Right atrium auricular region (tissue), 2 donors: ENCODE measurements around the gene COG3. TPM values are rescaled to one million over a fixed set of nuclear protein-coding genes. Genes with fewer than 3 reads are reported as not detected.

Source experiments
- DNase-seq: peaks from one replicate; pipeline ENCODE4 v3.0.0-alpha.2; 2019; ENCODE audit warnings: low spot score
- H3K27ac ChIP-seq, 2 donors: fragments of 200-600 bp; sonication (generic); 1 replicate in 1 of 2; 2 replicates in 1 of 2; pipeline ENCODE4 v1.5.1; 2016 to 2019
- H3K27me3 ChIP-seq, 2 donors: fragments of 200-600 bp; sonication (generic); one replicate each; pipeline versions ENCODE4 v1.5.1 to v1.6.0; 2017 to 2019
- H3K36me3 ChIP-seq: fragments of 200-600 bp; sonication (generic); one replicate; pipeline ENCODE4 v1.5.1; 2016
- H3K4me1 ChIP-seq, 2 donors: fragments of 200-600 bp; sonication (generic); one replicate each; pipeline versions ENCODE4 v1.5.1 to v1.6.0; 2017 to 2019
- H3K4me3 ChIP-seq, 2 donors: fragments of 200-600 bp; sonication (generic); 1 replicate in 1 of 2; 2 replicates in 1 of 2; pipeline ENCODE4 v1.5.1; 2017 to 2019; ENCODE audit warnings: mild to moderate bottlenecking in 1 of 2, moderate library complexity in 1 of 2
- H3K9me3 ChIP-seq, 2 donors: fragments of 200-600 bp; sonication (generic); one replicate each; pipeline ENCODE4 v1.5.1; 2019
- CTCF ChIP-seq, 2 donors: fragments of 200-600 bp; sonication (generic); IDR thresholded peaks; one replicate each; pipeline ENCODE4 v1.5.1; 2019; ENCODE audit warnings: antibody characterized with exemption in 2 of 2
- total RNA-seq, 2 donors: library from RNA; depleted of rRNA; stranded (reverse); fragments of >200 nt; gene quantifications; one replicate each; pipeline ENCODE4 v1.1.0, GENCODE V29; 2016

Gene COG3
- total RNA-seq, 2 donors from 2014 or later, result 15.7 to 20.3 TPM

DNA sequence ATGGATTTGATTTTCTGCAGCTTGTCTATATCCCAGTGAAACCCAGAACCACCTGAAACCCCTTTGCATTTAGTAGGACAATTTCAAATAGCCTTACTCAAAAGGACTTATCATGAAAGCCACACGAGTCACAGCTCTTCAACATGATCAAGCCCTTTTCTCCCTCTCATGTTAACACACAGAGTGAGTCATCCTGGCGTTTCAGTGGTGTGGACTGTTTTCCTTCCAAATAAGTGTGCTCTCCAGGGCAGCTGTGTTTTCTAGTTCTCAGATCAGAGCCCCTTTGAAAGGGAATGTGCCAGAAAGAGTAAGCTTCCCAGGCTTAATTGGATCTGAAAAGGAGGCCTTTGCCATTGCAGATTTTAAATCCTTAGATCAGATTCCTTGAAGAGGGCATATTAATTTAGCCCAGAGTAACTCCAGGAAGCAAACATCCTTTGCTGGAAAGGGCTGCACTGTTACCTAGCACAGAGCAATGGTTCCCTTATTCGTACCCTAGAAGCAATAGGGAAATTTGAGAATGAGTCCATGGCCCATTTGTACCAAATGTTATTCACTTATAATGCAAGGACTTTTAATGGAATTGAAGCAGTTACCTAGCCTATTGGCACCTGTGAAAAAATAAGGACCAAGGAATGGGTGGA lies 99.5 kb downstream of the COG3 start:
- Histone ChIP-seq H3K27me3 (no peaks in the 10 kb centered on the region), H3K9me3 (no peaks in the 10 kb centered on the region), H3K36me3 (no peaks in the 10 kb centered on the region), H3K4me1 (no peaks in the 10 kb centered on the region), H3K4me3 (no peak overlapping the region), H3K27ac (no peak overlapping the region)
- TF ChIP-seq CTCF (IDR thresholded peaks at IDR 0.05), result no peak
- DNase-seq, result no peak

- Histone ChIP-seq H3K9me3 (no peaks in the 10 kb centered on the region), H3K36me3 (no peaks in the 10 kb centered on the region), H3K4me3 (no peak overlapping the region), H3K27ac (no peak overlapping the region), H3K27me3 (no peaks in the 10 kb centered on the region), H3K4me1 (no peaks in the 10 kb centered on the region)
- TF ChIP-seq CTCF (IDR thresholded peaks at IDR 0.05), result no peak
- DNase-seq, result no peak
Measured at GRCh38 chr13:45565331-45565730, 100.6 kb downstream of the COG3 start.

GRCh38 chr13:45575146-45575829 lies 110.5 kb downstream of the COG3 start:
- Histone ChIP-seq H3K4me3 (no peak overlapping the region), H3K4me1 (no peaks in the 10 kb centered on the region), H3K36me3 (no peaks in the 10 kb centered on the region), H3K9me3 (no peaks in the 10 kb centered on the region), H3K27me3 (no peaks in the 10 kb centered on the region), H3K27ac (no peak overlapping the region)
- no peak for TF ChIP-seq CTCF (IDR thresholded peaks at IDR 0.05)
- no peak for DNase-seq

DNA sequence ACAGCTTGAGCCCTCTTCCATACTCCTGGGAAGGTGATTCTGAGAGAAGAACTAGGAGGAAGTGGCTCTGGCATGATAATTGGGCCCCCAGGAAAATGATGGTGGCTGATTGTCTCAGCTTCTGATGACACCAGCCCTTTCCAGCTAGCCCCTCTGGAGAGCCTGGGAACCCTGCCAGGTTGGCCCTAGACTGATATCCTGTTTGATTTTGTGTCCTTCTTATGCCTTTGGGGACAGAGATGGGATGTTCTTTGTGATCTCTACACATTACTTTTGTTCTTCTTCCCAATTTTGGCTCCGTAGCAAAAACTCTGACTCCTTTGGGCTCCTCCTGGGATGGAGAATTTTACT lies 111.1 kb downstream of the COG3 start:
- H3K27me3 ChIP-seq, result no peaks in the 10 kb centered on the region
- no peak for DNase-seq
- H3K9me3 ChIP-seq, result no peaks in the 10 kb centered on the region
- H3K36me3 ChIP-seq, result no peaks in the 10 kb centered on the region
- no peak overlapping the region for H3K27ac ChIP-seq
- no peak for TF ChIP-seq CTCF (IDR thresholded peaks at IDR 0.05)
- no peaks in the 10 kb centered on the region for H3K4me1 ChIP-seq
- no peak overlapping the region for H3K4me3 ChIP-seq

- H3K27me3 ChIP-seq, result no peaks in the 10 kb centered on the region
- DNase-seq, result no peak
- TF ChIP-seq CTCF (IDR thresholded peaks at IDR 0.05), result no peak
- H3K4me1 ChIP-seq, result no peaks in the 10 kb centered on the region
- H3K9me3 ChIP-seq, result no peaks in the 10 kb centered on the region
- no peak overlapping the region for H3K4me3 ChIP-seq
- H3K27ac ChIP-seq, result no peak overlapping the region
- no peaks in the 10 kb centered on the region for H3K36me3 ChIP-seq
Measured at GRCh38 chr13:45576466-45576865, 111.7 kb downstream of the COG3 start.
